HG02798 (cell line): ENCODE data around the gene SYNGR1.
A peak's percentile ranks its signal among the peaks of the same experiment; 100 is the strongest.
"Not testable (repeated sequence)": the region's sequence is repeated elsewhere in the genome, so short reads cannot be mapped to it uniquely, and the experiment has no call there.

ENCODE experiments used
- ATAC-seq: cut with Tn5 transposase; IDR thresholded peaks from one replicate; pipeline ENCODE4 v1.9.1; 2021; ENCODE audit warnings: mild to moderate bottlenecking; ENCODE audit not compliant: unreplicated experiment, poor library complexity

The SYNGR1 gene

GRCh38 chr22:39349506-39349966, 255 bp upstream of the SYNGR1 start:
- peak; percentile 53 for ATAC-seq

DNA sequence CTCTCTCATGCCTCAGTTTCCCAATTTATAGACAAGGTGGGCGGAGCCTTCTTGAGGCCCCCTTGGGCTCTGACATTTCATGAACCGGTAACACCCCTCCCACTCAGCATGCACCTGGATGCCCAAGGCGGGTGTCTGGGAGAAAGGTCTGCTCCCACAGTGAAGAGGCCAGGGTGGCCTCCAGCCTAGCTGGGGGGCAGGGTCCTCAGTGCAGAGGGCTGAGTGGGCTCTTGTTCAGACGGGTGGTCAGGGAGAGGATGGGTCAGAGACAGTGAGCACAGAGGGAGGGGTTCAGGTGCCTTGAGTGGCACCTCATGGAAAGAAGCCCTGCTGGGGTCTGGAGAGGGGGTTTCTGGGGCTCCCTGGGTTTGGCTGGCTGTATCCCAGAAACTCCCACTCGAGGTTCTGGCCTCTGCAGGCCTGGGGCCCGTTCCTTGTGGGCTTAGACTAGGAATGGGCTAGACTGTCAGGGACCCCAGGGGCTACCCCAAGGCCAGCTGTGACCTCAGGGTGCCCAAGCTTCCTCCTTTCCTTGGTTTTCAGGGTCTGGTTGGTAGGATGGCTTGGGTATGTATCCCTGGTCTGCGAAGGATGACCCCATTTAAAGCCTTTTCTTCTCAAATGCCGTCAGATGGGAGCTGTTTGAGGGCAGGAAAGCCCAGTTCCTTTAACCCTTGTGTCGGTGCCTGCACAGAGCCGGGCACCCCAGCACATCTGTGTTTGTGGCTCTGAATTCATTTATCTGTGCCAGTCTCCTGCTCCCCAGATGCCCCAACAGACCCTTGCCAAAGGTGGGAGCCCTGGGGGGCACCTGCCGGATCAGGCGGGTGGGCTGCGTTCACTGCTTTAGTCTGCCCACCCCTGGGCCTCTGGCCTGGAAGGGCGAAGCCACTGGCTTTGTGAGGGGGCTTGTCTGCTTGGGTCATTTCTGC, 1.2 kb downstream of the SYNGR1 start:
- no peak for ATAC-seq

- no peak for ATAC-seq
Measured at GRCh38 chr22:39351689-39352214, 2.0 kb downstream of the SYNGR1 start.

- ATAC-seq: no peak
Measured at GRCh38 chr22:39352306-39352891, 2.6 kb downstream of the SYNGR1 start.

GRCh38 chr22:39353346-39353745, 3.6 kb downstream of the SYNGR1 start:
- ATAC-seq: no peak

- no peak for ATAC-seq
Measured at GRCh38 chr22:39355080-39355479, 5.3 kb downstream of the SYNGR1 start.

DNA sequence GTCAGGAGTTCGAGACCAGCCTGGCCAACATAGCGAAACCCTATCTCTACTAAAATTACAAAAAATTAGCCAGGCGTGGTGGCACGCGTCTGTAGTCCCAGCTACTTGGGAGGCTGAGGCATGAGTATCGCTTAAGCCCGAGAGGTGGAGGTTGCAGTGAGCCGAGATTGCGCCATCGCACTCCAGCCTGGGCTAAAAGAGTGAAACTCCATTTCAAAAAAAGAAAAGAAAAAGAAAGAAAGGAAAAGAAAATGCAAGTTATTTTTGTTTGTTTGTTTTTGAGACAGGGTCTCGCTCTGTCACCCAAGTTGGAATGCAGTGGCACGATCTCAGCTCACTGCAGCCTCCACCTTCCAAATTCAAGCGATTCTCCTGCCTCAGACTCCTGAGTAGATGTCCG, 6.0 kb downstream of the SYNGR1 start:
- ATAC-seq: not testable (repeated sequence)

GRCh38 chr22:39356464-39356863, 6.7 kb downstream of the SYNGR1 start:
- ATAC-seq: no peak

DNA sequence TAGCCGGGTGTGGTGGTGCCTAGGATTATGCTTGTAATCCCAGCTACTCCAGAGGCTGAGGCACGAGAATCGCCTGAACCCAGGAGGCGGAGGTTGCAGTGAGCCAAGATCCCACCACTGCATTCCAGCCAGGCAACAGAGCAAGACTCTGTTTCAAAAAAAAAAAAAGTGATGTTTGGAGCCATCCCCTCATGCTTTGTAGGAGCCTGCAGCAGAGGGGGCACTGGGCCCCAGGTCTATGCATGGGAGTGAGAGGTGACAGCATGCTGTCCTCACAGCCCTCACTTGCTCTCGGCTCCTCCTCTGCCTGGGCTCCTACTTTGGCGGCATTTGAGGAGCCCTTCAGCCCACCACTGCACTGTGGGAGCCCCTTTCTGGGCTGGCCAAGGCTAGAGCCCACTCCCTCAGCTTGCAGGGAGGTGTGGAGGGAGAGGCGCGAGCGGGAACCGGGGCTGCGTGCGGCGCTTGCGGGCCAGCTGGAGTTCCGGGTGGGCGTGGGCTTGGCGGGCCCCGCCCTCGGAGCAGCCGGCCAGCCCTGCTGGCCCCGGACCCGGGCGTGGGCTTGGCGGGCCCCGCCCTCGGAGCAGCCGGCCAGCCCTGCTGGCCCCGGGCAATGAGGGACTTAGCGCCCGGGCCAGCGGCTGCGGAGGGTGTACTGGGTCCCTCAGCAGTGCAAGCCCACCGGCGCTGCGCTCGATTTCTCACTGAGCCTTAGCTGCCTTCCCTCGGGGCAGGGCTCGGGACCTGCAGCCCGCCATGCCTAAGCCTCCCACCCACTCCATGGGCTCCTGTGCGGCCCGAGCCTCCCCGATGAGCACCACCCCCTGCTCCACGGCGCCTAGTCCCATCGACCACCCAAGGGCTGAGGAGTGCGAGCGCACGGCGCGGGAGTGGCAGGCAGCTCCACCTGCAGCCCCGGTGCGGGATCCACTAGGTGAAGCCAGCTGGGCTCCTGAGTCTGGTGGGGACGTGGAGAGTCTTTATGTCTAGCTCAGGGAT, 7.6 kb downstream of the SYNGR1 start:
- ATAC-seq: not testable (repeated sequence)

- not testable (repeated sequence) for ATAC-seq
Measured at GRCh38 chr22:39358197-39358596, 8.4 kb downstream of the SYNGR1 start.

DNA sequence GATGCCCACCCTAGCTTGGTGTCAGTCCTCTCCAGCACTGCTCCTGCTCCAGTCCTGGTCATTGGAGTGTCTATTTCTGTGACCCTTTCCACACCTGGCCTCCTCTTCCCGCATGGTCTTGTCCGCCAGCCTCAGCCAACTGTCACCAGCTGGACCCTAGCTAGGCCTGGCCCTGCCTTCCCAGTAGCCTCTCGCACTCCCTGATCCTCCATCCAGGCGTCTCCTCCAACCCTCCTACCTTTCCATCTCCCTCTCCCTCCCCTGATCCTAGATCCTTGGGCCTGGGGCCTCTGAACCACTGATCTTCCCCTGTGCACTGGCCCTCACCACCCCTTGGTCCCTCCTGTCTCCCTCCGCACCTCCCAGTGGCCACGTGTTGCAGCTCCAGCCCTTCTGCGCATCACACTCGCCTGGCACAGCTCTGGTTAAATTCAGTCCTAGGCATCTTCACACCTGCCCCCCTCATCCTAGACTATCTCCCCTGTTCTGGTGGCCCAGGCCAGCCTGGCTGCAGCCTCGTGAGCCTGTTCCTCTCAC, 9.9 kb downstream of the SYNGR1 start:
- ATAC-seq: no peak

GRCh38 chr22:39360242-39360641, 10.5 kb downstream of the SYNGR1 start:
- no peak for ATAC-seq

DNA sequence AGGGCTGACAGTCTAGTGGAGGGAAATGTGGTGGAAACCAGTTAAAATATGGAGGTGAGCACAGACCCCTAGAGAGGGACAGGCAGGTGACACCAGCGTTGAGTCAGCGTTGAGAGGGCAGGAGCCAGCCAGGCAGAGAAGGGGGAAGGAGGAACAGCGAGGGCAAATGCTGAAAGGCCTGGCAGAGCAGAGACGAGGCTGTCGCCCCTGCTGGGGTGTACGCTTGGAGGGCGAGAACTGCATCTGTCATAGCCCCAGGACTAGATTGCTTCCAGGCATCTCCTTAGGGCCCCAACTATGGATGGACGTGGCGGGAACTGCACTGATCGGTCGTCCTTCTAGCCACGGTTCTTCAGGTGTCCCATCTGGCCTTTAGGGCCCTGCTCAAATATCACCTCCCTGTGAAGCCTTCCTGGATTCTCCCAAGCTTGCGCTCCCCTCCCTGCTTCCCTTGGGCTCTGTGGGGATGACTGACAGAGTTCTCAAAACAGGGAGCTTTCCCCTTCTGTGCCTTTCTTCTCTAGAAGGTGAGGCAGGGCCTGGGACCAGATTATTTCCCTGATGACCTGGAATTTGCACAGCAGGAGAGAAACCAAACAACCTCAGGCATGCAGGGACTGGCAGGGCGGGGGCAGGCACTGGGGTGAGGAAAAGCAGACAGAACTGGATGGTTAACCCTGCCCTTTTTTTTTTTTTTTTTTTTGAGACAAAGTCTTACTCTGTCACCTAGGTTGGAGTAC, 11.1 kb downstream of the SYNGR1 start:
- no peak for ATAC-seq

- no peak for ATAC-seq
Measured at GRCh38 chr22:39361496-39361895, 11.7 kb downstream of the SYNGR1 start.

- ATAC-seq: no peak
Measured at GRCh38 chr22:39362271-39362670, 12.5 kb downstream of the SYNGR1 start.

- no peak for ATAC-seq
Measured at GRCh38 chr22:39362932-39363331, 13.1 kb downstream of the SYNGR1 start.

- no peak for ATAC-seq
Measured at GRCh38 chr22:39363751-39364515, 14.1 kb downstream of the SYNGR1 start.

DNA sequence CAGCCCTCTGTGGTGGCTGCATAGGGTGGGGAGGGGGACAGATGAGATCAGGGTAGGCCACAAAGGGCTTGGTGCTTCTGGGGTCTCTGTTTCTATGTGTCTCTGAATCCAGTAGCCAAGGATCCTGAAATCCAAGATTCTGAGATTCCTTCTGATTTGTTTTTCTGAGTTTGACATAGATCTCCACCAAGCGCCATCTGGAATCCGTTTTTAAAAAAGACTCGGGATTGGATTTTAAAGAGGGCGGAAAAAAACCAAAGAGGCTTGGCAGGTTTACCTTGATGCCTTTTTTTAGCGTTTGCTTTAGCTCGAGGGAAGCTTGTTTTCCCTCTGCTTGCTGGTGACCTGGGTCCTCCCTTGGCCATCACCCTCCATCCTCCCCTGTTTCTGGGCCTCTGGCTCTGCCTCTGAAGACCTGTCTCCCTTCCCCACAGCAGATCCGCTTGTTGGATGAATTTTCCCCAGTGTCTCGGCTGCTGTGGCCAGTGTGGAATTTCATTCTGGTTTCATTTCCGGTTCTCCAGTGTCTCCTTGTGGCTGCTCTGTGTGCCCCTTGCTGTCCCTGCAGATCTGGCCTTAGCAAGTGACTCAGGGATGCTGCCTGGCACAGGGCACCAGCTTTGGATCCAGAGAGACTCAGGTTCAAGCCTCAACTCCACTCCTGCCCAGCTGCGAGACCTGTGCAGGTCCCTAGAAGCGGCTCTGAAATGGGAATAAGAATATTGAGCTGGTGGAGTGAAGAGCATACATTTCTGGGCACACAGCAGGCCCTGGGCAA, 15.1 kb downstream of the SYNGR1 start:
- no peak for ATAC-seq
